Measurements from ENCODE around the gene TSTD1.
"Not testable (repeated sequence)": the region's sequence is repeated elsewhere in the genome, so short reads cannot be mapped to it uniquely, and the experiment has no call there.

The TSTD1 gene

DNA sequence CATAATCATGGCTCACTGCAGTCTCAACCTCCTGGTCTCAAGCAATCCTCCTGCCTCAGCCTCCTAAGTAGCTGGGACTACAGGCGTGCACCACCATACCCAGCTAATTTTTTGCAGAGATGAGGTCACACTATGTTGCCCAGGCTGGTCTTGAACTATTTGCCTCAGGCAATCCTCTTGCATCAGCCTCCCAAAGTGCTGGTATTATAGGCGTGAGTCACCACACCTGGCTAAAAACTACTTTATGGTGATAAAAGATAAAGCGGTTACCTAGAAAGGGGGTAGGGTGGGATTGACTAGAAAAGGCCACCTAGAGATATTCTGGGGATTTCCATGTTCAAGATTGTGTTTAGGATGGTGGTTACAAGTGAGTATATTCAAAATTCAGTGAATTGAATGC is 5.0 kb downstream of the TSTD1 start:
- no peak for DNase-seq

DNA sequence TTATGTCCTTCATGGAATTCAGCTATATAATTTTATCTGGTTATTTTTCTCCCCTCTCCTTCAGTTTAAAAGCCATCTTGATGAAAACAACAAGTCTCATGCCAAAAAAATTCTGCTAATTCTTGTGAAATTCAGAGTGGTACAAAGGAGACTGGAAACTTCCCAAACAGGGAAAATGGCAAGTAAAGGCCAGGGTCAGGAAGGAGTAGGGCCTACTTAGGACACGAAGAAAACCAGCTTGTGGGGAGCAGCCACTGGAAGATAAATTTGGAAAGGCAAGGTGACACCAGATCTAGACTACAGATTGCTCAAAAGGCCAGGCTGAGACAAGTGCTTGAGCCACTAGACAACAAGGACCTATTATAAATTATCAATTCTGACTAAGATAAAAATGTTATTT is 6.4 kb downstream of the TSTD1 start:
- no peak for DNase-seq

- DNase-seq = no peak
These were observed 6.9 kb downstream of the TSTD1 start for GRCh38 chr1:161031874-161032273.

DNA sequence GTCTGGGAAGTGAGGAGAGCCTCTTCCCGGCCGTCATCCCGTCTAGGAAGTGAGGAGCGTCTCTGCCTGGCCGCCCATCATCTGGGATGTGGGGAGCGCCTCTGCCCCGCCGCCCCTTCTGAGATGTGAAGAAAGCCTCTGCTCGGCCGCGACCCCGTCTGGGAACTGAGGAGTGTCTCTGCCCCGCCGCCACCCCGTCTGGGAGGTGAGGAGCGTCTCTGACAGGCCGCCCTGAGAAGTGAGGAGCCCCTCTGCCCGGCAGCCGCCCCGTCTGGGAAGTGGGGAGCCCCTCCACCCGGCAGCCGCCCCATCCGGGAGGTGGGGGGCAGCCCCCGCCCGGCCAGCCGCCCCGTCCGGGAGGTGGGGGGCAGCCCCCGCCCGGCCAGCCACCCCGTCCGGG is 9.3 kb downstream of the TSTD1 start:
- not testable (repeated sequence) for DNase-seq

GRCh38 chr1:161026954-161027353 is 11.8 kb downstream of the TSTD1 start:
- not testable (repeated sequence) for DNase-seq

DNA sequence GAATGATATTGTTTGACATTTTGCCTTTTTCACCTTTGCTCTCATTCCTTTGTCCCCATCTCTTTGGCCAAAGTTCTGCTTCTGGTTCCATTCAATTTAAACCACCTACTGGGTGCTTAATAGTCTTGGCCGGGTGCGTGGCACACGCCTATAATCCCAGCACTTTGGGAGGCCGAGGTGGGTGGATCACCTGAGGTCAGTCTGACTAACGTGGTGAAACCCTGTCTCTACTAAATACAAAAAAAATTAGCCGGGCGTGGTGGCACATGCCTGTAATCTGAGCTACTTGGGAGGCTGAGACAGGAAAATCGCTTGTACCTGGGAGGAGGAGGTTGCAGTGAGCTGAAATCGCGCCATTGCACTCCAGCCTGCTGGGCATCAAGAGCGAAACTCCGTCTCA is 16.3 kb downstream of the TSTD1 start:
- DNase-seq = not testable (repeated sequence)

DNA sequence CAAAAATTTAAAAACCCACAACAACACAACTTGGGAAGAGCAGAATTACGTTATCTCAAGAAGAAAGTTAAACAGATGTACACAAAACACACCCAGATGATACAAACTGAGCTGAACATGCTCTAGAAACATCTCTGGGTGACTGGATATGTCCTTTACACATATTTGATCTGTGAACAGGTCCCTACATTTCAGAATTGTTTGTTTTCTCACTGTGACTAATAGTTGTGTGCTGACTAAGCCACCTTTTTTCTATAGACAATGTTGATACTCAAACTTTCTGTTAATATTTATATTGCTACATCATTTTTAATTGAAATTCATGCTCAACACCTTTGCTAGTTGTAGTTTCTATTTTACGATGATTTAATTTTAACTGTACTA is 16.8 kb downstream of the TSTD1 start:
- DNase-seq = no peak

GRCh38 chr1:161021165-161021969 is 17.4 kb downstream of the TSTD1 start:
- DNase-seq = peak; percentile 95

GRCh38 chr1:161020509-161021164 is 18.1 kb downstream of the TSTD1 start, which contains the start of gene F11R:
Gene F11R (minus strand): TSS chr1:161021152. CDS start chr1:161021073, 79 bp downstream.
- peak; percentile 67 for DNase-seq

DNA sequence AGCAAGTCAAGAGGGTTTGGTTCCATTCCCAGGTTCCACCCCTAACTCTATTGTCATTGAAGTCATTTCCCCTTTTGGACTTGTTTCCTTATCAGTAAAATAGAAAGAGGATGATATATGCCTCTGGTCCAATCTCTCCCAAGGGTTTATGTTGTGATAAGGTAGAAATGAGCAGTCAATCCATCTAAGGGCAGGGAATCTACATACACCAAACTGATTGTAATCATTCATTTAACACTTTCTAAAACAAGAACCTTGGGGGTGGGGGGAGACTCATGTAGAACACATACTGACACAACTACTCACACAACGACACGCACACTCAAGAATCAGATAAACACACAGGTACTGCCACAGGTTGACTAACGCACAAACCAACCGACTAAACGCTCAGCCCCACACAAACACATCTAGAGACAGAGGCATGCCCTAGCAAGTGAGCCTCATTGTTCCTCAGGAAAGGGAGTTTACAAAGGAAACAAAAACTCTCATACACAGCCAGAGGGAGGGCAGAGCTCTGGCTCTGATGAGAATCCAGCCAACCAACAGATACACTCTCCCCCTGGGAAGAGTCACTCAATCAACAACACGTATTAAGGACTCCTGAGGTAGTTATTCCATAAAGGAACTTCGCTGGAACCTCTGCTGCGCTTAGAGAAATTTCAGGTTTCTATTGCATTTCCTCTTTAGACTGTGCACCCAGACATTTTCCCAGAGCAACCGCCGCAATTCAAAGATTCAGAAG is 18.8 kb downstream of the TSTD1 start:
- no peak for DNase-seq

DNA sequence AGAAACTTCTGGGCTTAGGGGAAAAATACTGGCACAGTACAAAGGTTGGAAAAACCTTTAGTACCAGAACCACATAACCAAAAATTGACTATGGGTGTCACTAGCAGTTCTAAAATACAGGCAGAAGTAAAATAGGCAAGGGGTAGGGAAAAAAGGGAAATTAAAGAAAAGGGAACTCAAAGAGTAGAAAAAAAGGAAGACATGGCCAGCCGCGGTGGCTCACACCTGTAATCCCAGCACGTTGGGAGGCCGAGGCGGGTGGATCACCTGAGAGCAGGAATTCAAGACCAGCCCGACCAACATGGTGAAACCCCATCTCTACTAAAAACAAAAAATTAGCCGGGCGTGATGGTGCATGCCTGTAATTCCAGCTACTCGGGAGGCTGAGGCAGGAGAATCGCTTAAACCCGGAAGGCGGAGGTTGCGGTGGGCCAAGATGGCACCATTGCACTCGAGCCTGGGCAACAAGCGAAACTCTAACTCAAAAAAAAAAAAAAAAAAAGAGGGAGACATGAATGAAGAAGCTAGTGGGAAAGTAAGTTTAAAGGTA is 19.6 kb downstream of the TSTD1 start:
- not testable (repeated sequence) for DNase-seq

- no peak for DNase-seq
These were observed 20.2 kb downstream of the TSTD1 start for GRCh38 chr1:161018631-161018930.

GRCh38 chr1:161017756-161018630 is 20.8 kb downstream of the TSTD1 start:
- no peak for DNase-seq

DNA sequence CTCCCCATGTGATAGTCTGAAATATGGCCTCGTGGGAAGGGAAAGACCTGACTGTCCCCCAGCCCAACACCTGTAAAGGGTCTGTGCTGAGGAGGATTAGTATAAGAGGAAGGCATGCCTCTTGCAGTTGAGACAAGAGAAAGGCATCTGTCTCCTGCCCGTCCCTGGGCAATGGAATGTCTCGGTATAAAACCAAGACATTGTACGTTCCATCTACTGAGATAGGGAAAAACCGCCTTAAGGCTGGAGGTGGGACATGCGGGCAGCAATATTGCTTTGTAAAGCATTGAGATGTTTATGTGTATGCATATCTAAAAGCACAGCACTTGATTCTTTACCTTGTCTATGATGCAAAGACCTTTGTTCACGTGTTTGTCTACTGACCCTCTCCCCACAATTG is 21.6 kb downstream of the TSTD1 start:
- DNase-seq = not testable (repeated sequence)

DNA sequence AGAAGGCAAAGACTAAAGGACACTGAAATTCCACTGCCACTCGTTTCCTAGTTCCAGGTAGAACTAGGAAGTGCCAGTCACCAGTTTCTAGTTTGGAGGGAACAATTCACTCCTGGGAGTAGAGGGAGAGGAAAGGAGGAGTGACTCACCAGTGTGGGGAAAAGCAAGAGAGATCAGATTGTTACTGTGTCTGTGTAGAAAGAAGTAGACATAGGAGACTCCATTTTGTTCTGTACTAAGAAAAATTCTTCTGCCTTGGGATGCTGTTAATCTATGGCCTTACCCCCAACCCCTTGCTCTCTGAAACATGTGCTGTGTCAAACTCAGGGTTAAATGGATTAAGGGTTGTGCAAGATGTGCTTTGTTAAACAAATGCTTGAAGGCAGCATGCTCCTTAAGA is 22.1 kb downstream of the TSTD1 start:
- not testable (repeated sequence) for DNase-seq

DNA sequence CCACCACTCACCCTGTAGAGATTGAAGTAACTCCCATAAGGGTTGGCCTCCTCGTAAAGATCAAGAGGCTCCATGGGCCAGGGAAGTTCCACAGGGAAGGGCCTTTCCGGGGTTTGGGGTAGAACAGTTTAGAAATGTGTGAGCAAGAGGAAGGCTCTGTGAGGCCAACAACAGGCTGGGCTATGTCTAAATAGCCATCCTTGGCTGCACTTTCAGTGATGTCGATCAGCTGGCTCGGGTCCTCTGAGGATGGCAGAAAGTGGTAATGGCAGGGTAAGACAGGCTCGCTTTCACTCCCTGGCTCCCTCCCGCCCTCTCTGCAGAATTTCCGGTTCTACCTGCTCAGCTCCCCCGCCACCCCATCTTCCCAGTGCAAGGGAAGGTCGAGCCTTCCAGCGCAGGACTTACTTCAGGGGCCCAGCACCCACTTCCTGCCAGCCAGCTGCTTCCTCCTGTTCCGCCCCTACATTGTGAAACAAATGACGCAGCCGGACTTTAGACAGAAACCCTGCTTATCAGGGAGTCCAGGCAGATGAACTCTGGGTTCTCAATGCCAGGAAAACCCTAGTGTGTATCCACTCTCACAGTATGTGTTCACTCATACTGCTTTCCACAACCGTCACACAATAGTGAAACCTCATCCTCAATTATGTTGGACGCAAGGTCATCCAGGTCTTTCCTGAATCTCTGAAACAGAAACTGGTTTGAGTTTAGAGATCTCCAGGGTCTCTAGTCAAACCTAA is 25.1 kb downstream of the TSTD1 start:
- no peak for DNase-seq

DNA sequence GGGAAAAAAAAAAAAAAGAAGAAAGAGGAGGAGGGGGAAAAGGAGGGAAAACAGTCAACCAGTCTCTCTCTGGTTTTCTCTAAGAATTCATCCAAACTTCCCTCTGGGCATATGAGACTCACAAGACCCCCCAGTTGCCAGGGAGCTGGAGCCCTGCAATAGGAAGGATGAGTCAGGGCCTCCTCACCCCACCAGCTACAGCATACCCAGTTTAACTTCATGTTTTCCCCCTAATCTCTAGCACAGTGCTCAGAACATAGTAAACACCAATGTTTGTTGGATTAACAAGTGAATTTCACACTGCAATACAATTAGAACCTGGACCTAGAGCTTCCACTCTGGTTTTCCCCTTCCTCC is 25.7 kb downstream of the TSTD1 start:
- no peak for DNase-seq

DNA sequence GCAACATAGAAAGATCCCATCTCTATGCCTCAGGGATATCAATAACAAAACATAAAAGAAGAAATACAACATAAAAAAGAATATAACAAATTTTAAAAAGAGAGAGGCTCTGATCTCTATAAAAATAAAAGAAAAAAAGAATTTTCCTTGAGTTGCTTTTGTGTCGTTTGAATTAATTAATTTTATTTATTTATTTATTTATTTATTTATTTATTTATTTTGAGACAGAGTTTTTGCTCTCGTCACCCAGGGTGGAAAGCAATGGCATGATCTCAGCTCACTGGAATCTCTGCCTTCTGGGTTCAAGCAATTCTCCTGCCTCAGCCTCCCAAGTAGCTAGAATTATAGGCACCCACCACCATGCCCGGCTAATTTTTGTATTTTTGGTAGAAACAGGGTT is 26.3 kb downstream of the TSTD1 start:
- DNase-seq = no peak

- DNase-seq = no peak
These were observed 29.1 kb downstream of the TSTD1 start for GRCh38 chr1:161009602-161010211.

DNA sequence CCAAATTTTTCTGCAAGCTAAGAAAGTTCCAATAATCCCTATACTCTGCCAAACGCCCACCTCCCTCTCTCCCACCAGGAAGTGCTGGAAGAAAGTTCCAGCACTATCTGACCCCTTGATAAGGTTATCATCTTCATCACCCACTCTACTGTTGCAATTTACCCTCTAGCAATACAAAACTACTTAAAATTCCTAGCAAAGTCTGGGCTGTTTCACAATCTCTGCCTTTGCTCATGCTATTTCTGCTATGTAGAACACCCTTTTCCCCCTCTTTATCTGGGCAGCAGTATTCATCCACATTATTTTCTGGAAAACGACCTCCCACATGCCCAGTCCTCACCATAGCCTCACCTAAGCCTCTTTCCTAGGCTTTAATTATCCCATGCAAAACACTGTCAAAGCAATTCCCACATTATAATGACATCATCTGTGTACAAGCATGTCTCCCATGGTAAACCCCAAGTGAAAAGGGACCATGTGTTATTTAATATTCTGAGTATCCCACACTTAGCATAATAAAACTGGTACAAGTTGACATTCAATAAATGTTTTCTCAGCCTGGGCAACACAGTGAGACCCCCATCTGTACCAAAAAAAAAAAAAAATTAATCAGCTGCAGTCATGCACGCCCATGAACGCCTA is 29.8 kb downstream of the TSTD1 start:
- no peak for DNase-seq

DNA sequence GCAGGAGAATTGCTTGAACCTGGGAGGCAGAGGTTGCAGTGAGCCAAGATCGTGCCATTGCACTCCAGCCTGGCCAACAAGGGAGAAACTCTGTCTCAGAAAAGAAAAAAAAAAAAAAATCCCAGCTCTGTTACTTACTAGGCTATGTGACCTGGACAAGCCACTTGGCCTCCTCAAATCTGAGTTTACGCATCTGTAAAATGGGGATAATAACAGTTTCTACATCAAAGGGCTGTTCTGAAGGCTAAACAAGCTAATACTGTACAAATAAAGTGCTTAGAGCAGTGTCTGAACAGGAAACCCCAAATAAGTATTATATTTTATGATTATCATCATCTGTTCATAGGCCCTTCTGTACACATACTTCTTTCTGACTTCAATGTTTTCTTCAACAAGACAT is 31.4 kb downstream of the TSTD1 start:
- DNase-seq = no peak
